ENCODE measurements around the gene CDC37. TPM values are rescaled to one million over a fixed set of nuclear protein-coding genes. Genes with fewer than 3 reads are reported as not detected.

CDC37 gene
- total RNA-seq, 1 experiment from 2014 or later: 260 TPM

GRCh38 chr19:10422046-10422461 is 18.7 kb upstream of the CDC37 start:
- peak overlapping the region; percentile 74 for H3K4me2 ChIP-seq (ENCODE audit: low read length)
- H3K4me3 ChIP-seq (replicated peaks in 1 of 2; ENCODE audit: low read depth in 1 of 2, low read length in 2 of 2): no peak overlapping the region; a peak in 1 of 4 replicates
- H2AFZ ChIP-seq (ENCODE audit: low read depth, low read length, poor library complexity, severe bottlenecking): no peak overlapping the region
- intact Hi-C loops (cut with micrococcal nuclease): no loop called here
- H3K9me3 ChIP-seq (ENCODE audit: control insufficient read depth in 1 of 2, insufficient read depth in 1 of 2, low read depth in 1 of 2, low read length in 2 of 2): no peaks in the 10 kb centered on the region
- H3K9ac ChIP-seq (ENCODE audit: low read length): no peak overlapping the region
- peaks cover 30% of the 10 kb centered on the region for H3K79me2 ChIP-seq (ENCODE audit: insufficient read depth, low read length)
- peaks cover 35 to 71% of the 10 kb centered on the region in 2 experiments for H3K4me1 ChIP-seq (ENCODE audit: control insufficient read depth in 1 of 2, insufficient read depth in 2 of 2, low read length in 2 of 2)
- CTCF ChIA-PET: interaction anchor here (1.1 kb wide), 1 partner anchor 19 kb away, joined by 4 read pairs; the partner anchor contains the start of gene CDC37
- no peak for ATAC-seq
- no peaks in the 10 kb centered on the region for H3K36me3 ChIP-seq (ENCODE audit: control insufficient read depth in 1 of 2, insufficient read depth in 2 of 2, low read length in 2 of 2)
- RAD21 ChIA-PET (ENCODE audit: low non-redundant PET in 1 of 2, low total read pairs in 2 of 2, uncharacterized antibody in 2 of 2, unreplicated experiment in 2 of 2): no interaction called here
- BruUV-seq (replicated peaks): no TSS peak
- H3K27ac ChIP-seq (ENCODE audit: low read depth, low read length): no peak overlapping the region
- no peak for DNase-seq (ENCODE audit: low read depth, low spot score)
- no peaks in the 10 kb centered on the region for H3K27me3 ChIP-seq (ENCODE audit: insufficient read depth, low read length)
- no peaks in the 10 kb centered on the region for H4K20me1 ChIP-seq (ENCODE audit: insufficient read depth)
- no peaks in the 10 kb centered on the region for H3K9me2 ChIP-seq (ENCODE audit: insufficient read depth)
- no peak for TF ChIP-seq EZH2 (IDR thresholded peaks at IDR 0.05)
- TF ChIP-seq ATF3 (IDR thresholded peaks at IDR 0.05): no peak
- no peak for TF ChIP-seq FOSL1 (IDR thresholded peaks at IDR 0.05; ENCODE audit: low read depth)
- no peak for TF ChIP-seq CBX3 (IDR thresholded peaks at IDR 0.05; ENCODE audit: low read depth)
- no peak for TF ChIP-seq MAX (IDR thresholded peaks at IDR 0.05)
- TF ChIP-seq CEBPB (IDR thresholded peaks at IDR 0.05; ENCODE audit: low read depth): no peak
- TF ChIP-seq EGR1 (IDR thresholded peaks at IDR 0.05; ENCODE audit: low read depth): no peak
- no peak for TF ChIP-seq SIN3A (IDR thresholded peaks at IDR 0.05; ENCODE audit: low read depth)
- no peak for TF ChIP-seq POLR2AphosphoS5 (IDR thresholded peaks at IDR 0.05; ENCODE audit: low read depth, low read length)
- TF ChIP-seq SP1 (IDR thresholded peaks at IDR 0.05; ENCODE audit: low read depth): no peak
- no peak for TF ChIP-seq YY1 (IDR thresholded peaks at IDR 0.05; ENCODE audit: extremely low read depth, insufficient replicate concordance, low read depth, low read length)
- POLR2A ChIA-PET: interaction anchor here (0.8 to 1.8 kb wide), 2 partner anchors 44 to 133 kb away, joined by 3 to 4 read pairs; partner anchors contain the start of gene ICAM5
